Activated naive CD4-positive, alpha-beta T cell treated with anti-CD3 and anti-CD28 coated beads, Interleukin-2, amount 50 U/mL, for 72 hours (primary cell): ENCODE measurements around the gene MAGEA11. TPM values are rescaled to one million over a fixed set of nuclear protein-coding genes. Genes with fewer than 3 reads are reported as not detected.
"Not testable (repeated sequence)": the region's sequence is repeated elsewhere in the genome, so short reads cannot be mapped to it uniquely, and the experiment has no call there.

Experiments
- ATAC-seq, 2 donors: fragments of 150-1000 bp; cut with Tn5 transposase; 2 replicates each; pipeline ENCODE4 v1.10.0; 2021; ENCODE audit warnings: mild to moderate bottlenecking in 2 of 2, moderate library complexity in 2 of 2
- DNase-seq, 2 donors: peaks; one replicate each; pipeline ENCODE4 v3.0.0; 2021 to 2022; ENCODE audit warnings: low spot score in 2 of 2
- H3K27ac Mint-ChIP-seq, 2 donors: one replicate each; pipeline ENCODE4 v1.8.0; 2022; ENCODE audit warnings: mild to moderate bottlenecking in 2 of 2, mixed read lengths in 2 of 2
- H3K36me3 Mint-ChIP-seq, 2 donors: one replicate each; pipeline ENCODE4 v1.8.0; 2022; ENCODE audit warnings: mixed read lengths in 2 of 2
- H3K9me3 Mint-ChIP-seq, 2 donors: one replicate each; pipeline ENCODE4 v1.8.0; 2022; ENCODE audit warnings: mixed read lengths in 2 of 2
- total RNA-seq, 2 donors: library from RNA; stranded (reverse); gene quantifications; one replicate each; pipeline ENCODE4 v1.2.3, GENCODE V29; 2022

The MAGEA11 gene
- total RNA-seq, 2 donors from 2014 or later, result not detected

DNA sequence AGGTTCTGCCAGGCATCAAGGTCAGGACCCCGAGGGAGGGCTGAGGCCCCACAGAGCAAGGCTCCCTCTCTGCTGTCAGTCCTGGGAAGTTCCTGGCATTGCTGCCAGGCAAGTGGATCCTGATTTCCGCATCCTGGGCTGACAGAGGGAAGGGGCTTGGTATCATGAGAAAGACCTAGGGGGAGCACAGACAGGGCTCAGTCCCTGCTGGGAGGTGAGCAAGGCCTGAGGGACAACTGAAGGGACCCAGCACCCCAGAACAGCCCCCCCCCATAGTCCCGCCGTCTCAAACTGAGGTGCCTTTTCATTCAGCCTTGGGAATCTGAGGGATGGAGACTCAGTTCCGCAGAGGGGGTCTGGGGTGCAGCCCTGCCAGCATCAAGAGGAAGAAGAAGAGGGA is 971 bp downstream of the MAGEA11 start:
- ATAC-seq, result no peak
- Mint-ChIP-seq H3K27ac (no peak overlapping the region), H3K9me3 (no peaks in the 10 kb centered on the region), H3K36me3 (no peaks in the 10 kb centered on the region)
- no peak for DNase-seq

- ATAC-seq, result no peak
Measured at GRCh38 chrX:149713279-149714050, 1.6 kb downstream of the MAGEA11 start.

DNA sequence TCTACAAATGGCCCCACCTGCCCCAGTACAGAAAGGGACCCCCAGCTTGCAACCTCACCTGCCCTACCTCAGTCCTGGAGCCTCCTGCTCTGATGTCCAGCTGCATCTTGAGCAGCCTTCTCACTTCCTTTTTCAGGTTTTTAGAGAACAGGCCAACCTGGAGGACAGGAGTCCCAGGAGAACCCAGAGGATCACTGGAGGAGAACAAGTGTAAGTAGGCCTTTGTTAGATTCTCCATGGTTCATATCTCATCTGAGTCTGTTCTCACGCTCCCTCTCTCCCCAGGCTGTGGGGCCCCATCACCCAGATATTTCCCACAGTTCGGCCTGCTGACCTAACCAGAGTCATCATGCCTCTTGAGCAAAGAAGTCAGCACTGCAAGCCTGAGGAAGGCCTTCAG is 3.6 kb downstream of the MAGEA11 start:
- no peaks in the 10 kb centered on the region for H3K36me3 Mint-ChIP-seq
- ATAC-seq (no peak), DNase-seq (no peak)
- H3K9me3 Mint-ChIP-seq, result no peaks in the 10 kb centered on the region
- no peak overlapping the region for H3K27ac Mint-ChIP-seq

More at GRCh38 chrX:149713279-149714050, 1.6 kb downstream of the MAGEA11 start:
- no peak overlapping the region for H3K27ac Mint-ChIP-seq
- no peaks in the 10 kb centered on the region for H3K36me3 Mint-ChIP-seq
- DNase-seq, result no peak
- H3K9me3 Mint-ChIP-seq, result no peaks in the 10 kb centered on the region

GRCh38 chrX:149716632-149717031 is 4.8 kb downstream of the MAGEA11 start:
- Mint-ChIP-seq H3K9me3 (no peaks in the 10 kb centered on the region), H3K27ac (no peak overlapping the region), H3K36me3 (no peaks in the 10 kb centered on the region)
- no peak for ATAC-seq
- no peak for DNase-seq

DNA sequence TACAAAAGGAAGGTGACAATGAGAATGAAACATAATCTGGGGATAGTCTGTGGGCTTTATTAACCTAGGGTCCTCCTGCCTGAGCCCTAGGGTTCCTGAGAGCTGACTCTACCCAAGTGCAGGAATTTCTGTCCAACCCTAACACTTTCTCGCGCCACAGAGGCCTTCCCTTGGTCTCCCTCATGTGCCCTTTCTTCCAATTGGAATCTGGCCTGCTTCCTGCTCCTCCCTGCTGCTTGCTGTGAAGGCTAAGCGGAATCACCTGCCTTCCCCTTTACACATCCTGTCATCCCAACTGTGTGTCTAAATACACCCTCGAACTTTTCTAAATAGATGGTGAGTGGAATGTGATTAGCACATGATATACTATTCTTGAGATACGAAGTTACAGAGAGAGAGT is 5.9 kb downstream of the MAGEA11 start:
- no peak for DNase-seq
- no peak for ATAC-seq
- H3K36me3 Mint-ChIP-seq, result no peaks in the 10 kb centered on the region

DNA sequence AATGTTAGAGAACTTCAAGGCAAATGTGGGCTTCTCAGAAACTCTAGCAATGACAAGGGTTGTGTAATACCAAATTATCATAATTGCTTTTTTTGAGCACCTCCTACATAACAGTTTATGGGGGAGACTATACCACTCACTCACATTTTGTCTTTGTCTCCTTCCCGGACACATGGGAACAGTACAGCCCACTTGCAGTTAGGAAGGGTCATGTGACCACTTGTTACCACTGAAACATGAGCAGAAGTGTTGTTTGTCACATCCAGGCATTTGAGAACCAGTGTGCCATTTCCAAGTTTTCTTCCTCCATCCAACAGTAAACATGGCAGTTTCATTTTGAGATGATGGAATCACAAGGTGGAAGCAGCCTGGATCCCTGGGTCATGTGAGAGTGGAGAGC is 6.9 kb downstream of the MAGEA11 start:
- Mint-ChIP-seq H3K9me3 (no peaks in the 10 kb centered on the region), H3K36me3 (no peaks in the 10 kb centered on the region), H3K27ac (no peak overlapping the region)
- no peak for DNase-seq
- no peak for ATAC-seq

More for the DNA sequence above, 5.9 kb downstream of the MAGEA11 start:
- Mint-ChIP-seq H3K9me3 (no peaks in the 10 kb centered on the region), H3K27ac (no peak overlapping the region)

GRCh38 chrX:149720021-149720689 is 8.3 kb downstream of the MAGEA11 start:
- H3K36me3 Mint-ChIP-seq, result no peaks in the 10 kb centered on the region
- H3K9me3 Mint-ChIP-seq, result no peaks in the 10 kb centered on the region
- no peak for ATAC-seq
- H3K27ac Mint-ChIP-seq, result no peak overlapping the region
- DNase-seq, result no peak

DNA sequence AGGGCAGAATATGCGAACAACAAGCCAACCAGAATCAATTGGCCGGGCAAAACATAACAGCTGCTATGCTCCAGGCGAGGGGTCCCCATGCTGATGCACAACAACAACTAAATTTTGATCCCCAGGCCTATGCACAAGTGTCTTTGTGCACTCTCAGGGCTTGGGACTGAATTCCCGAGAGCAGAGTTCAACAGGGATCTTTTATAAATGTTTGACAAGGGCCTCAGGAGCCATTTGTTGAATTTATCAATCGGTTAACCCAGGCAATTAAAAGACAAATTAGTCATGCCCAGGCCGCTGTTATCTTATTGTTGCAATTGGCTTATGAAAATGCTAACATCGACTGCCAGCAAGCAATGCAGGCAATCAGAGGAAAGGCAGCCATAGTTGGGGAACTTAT is 9.4 kb downstream of the MAGEA11 start:
- H3K27ac Mint-ChIP-seq, DNase-seq, H3K36me3 Mint-ChIP-seq, H3K9me3 Mint-ChIP-seq, ATAC-seq: not testable (repeated sequence)

DNA sequence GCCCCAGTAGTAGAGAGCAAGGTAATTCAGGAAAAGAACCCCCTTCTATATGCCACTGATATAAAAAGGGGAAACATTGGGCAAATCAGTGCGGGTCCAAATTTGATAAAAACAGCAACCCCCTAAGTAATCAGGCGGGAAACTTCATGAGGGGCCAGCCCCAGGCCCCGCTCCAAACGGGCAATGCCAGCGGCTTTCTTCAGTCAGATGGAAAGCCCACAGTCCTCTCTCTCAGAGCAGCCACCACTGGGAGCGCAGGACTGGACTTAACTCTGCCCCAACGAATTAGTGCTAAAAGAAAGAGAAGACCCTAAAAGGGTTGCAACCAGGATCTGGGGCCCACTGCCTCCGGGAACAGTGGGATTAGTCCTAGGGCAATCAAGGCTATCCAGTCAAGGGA is 9.9 kb downstream of the MAGEA11 start:
- DNase-seq (no peak), ATAC-seq (no peak)
- no peaks in the 10 kb centered on the region for H3K9me3 Mint-ChIP-seq
- no peak overlapping the region for H3K27ac Mint-ChIP-seq
- no peaks in the 10 kb centered on the region for H3K36me3 Mint-ChIP-seq

DNA sequence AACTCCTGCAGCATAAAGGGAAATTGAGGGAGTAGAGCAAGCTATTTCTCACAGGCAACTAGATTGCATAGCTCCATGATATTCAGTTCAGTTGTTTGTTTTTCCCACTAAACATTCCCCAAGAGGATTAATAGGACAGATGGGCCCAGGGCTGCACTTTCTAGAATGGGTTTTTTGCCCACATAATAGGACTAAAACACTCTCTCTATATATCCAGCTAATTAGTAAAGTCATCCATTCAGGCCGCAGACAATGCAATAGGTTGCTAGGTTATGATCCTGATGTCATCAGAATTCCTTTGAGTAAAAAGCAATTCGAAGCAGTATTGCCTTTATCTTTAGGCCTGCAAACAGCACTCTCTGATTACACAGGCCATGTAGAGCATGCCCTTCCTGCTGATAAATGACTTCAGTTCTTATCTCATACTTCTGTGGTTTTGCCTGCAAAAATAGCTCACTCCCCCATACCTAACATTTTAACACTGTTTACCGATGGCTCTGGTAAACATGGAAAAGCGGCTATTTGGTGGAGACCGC is 11.8 kb downstream of the MAGEA11 start:
- not testable (repeated sequence) for ATAC-seq, DNase-seq, H3K36me3 Mint-ChIP-seq

GRCh38 chrX:149727308-149727707 is 15.4 kb downstream of the MAGEA11 start:
- not testable (repeated sequence) for H3K27ac Mint-ChIP-seq, DNase-seq, ATAC-seq, H3K9me3 Mint-ChIP-seq, H3K36me3 Mint-ChIP-seq

More for the DNA sequence above, 11.8 kb downstream of the MAGEA11 start:
- H3K9me3 Mint-ChIP-seq, H3K27ac Mint-ChIP-seq: not testable (repeated sequence)

DNA sequence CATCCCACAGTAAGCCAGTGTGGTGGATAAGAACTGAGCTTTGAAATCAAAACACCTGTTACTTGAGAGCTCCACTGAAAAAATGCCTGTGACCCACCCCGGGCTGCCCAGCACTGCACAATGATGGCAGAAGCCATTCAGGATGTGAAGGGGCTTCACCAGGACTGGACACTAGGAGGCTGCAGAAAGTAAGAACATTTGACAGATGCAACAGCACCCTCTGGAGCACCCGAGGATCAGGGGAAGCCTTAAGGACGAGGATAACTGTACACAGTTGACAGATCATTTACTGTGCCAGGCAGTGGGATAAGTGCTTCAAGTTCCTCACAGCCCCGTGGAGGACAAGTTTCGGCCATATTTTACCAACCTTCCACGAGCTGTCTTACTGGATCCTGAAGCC is 30.4 kb downstream of the MAGEA11 start:
- H3K9me3 Mint-ChIP-seq, H3K36me3 Mint-ChIP-seq, DNase-seq, ATAC-seq, H3K27ac Mint-ChIP-seq: not testable (repeated sequence)

DNA sequence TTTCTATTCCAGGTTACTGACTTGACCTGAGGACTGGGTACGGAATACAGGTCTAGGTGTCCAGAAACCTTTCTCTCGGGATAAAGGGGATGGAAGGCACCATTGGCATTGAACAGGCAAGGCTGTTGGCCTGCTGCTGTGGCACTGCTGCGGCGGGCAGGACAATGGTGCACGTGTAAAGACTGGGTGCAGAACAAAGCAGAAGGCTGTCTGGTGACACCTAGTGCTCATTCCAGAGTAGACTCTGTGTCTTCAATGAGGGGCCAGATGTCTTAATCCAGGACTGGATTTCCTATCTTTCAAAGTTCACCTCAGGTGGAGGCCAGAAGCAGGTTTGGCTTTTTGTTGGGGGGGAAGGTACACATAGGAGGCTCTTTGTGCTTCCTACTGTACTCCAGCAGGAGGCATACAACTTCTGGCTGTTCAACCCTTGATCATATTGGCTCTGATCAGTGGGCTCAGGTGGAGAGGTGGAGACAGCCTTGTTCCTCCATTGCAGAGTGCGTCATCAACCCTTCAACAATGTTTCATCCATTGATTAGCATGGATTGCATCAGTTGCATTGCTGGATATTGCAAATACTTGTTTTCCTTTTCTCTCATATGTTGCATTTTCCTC is 34.6 kb downstream of the MAGEA11 start:
- not testable (repeated sequence) for DNase-seq, H3K27ac Mint-ChIP-seq, ATAC-seq, H3K9me3 Mint-ChIP-seq, H3K36me3 Mint-ChIP-seq

GRCh38 chrX:149757206-149758067 is 45.6 kb downstream of the MAGEA11 start:
- Mint-ChIP-seq H3K36me3 (no peaks in the 10 kb centered on the region), H3K9me3 (no peaks in the 10 kb centered on the region), H3K27ac (no peak overlapping the region)
- no peak for DNase-seq
- ATAC-seq, result no peak

GRCh38 chrX:149758068-149758714 is 46.3 kb downstream of the MAGEA11 start:
- H3K27ac Mint-ChIP-seq, result no peak overlapping the region

GRCh38 chrX:149758715-149759078 is 46.8 kb downstream of the MAGEA11 start:
- not testable (repeated sequence) for H3K27ac Mint-ChIP-seq, ATAC-seq, H3K36me3 Mint-ChIP-seq, H3K9me3 Mint-ChIP-seq, DNase-seq

More at GRCh38 chrX:149758068-149758714, 46.3 kb downstream of the MAGEA11 start:
- Mint-ChIP-seq H3K9me3 (no peaks in the 10 kb centered on the region), H3K36me3 (no peaks in the 10 kb centered on the region)
- DNase-seq (no peak), ATAC-seq (no peak)
